HepG2 (cell line): ENCODE results near the gene ANKRD65. TPM values are rescaled to one million over a fixed set of nuclear protein-coding genes. Genes with fewer than 3 reads are reported as not detected.
"Not testable (repeated sequence)": the region's sequence is repeated elsewhere in the genome, so short reads cannot be mapped to it uniquely, and the experiment has no call there.

Experiments
- ATAC-seq: fragments of 200-7000 bp; cut with Tn5 transposase; 3 replicates; pipeline ENCODE4 v1.9.1; 2020; ENCODE audit warnings: mild to moderate bottlenecking, moderate library complexity
- BruUV-seq: library from RNA; stranded (reverse); fragments of 400-500 nt; replicated peaks from 2 replicates; lab custom pipeline; 2021; lab: Mats Ljungman, UMichigan
- CTCF ChIA-PET: fragments of 300-600 bp; formaldehyde crosslinking; extraction: SDS; loops from one replicate; lab custom pipeline; 2021; ENCODE audit warnings: low total read pairs, inconsistent platforms, low intra/inter-chr PET ratio; lab: Yijun Ruan, JAX
- POLR2A ChIA-PET: fragments of 350-600 bp; sonication (Branson Sonifier 250); formaldehyde crosslinking; loops from one replicate; lab custom pipeline; 2020; ENCODE audit warnings: antibody characterized with exemption, inconsistent platforms; lab: Yijun Ruan, JAX
- DNase-seq: peaks from one replicate; pipeline ENCODE4 v3.0.0-alpha.2; 2015; ENCODE audit warnings: low spot score
- FAIRE-seq: peaks from 3 replicates; lab custom pipeline; 2011; peaks lifted over from hg19 to GRCh38; lab: Jason Lieb, UNC
- H2AFZ ChIP-seq: one replicate; pipeline ENCODE4 v1.6.1; 2011; ENCODE audit warnings: low read length, inconsistent platforms
- H3K27ac ChIP-seq: fragments of 300-600 bp; 3 replicates; pipeline ENCODE4 v1.8.0; 2011; ENCODE audit warnings: mixed run types, mild to moderate bottlenecking, mixed read lengths, low read length, inconsistent platforms; ENCODE audit not compliant: insufficient read depth; ENCODE audit errors: extremely low read length
- H3K27me3 ChIP-seq, 2 experiments: fragments of 200-600 bp in 1 of 2; 2 replicates in 1 of 2; 3 replicates in 1 of 2; pipeline versions ENCODE4 v1.6.0 to v1.8.0; 2011; ENCODE audit warnings: low read length in 2 of 2, mild to moderate bottlenecking in 2 of 2, moderate library complexity in 2 of 2, inconsistent platforms in 1 of 2; ENCODE audit not compliant: insufficient read depth in 2 of 2, control insufficient read depth in 1 of 2
- H3K36me3 ChIP-seq, 2 experiments: fragments of 200-600 bp in 1 of 2; replicated peaks in 1 of 2; 2 replicates in 1 of 2; 3 replicates in 1 of 2; pipeline versions ENCODE4 v1.5.1 to v1.8.0; 2011; ENCODE audit warnings: low read length in 2 of 2, inconsistent platforms in 1 of 2; ENCODE audit not compliant: insufficient read depth in 2 of 2, control insufficient read depth in 1 of 2
- H3K4me1 ChIP-seq: 2 replicates; pipeline ENCODE4 v1.5.1; 2012; ENCODE audit warnings: low read length, inconsistent platforms; ENCODE audit not compliant: insufficient read depth
- H3K4me2 ChIP-seq: 2 replicates; pipeline ENCODE4 v1.6.0; 2011; ENCODE audit warnings: low read depth, low read length, inconsistent platforms
- H3K4me3 ChIP-seq, 3 experiments: fragments of 200-600 bp in 1 of 3; sonication (generic), shearing (Covaris generic) in 1 of 3; replicated peaks in 1 of 3; 2 replicates each; pipeline ENCODE4 v1.5.1; 2011 to 2016; ENCODE audit warnings: low read length in 3 of 3, inconsistent platforms in 2 of 3, low read depth in 2 of 3, mild to moderate bottlenecking in 2 of 3, control low read depth in 1 of 3, mixed read lengths in 1 of 3; ENCODE audit not compliant: insufficient read depth in 1 of 3
- H3K79me2 ChIP-seq: one replicate; pipeline ENCODE4 v1.6.1; 2011; ENCODE audit warnings: low read length, inconsistent platforms; ENCODE audit not compliant: insufficient read depth
- H3K9ac ChIP-seq: 2 replicates; pipeline ENCODE4 v1.6.0; 2011; ENCODE audit warnings: mild to moderate bottlenecking, low read depth, low read length, inconsistent platforms; ENCODE audit not compliant: insufficient read depth
- H3K9me3 ChIP-seq: 2 replicates; pipeline ENCODE4 v1.5.1; 2012; ENCODE audit warnings: mild to moderate bottlenecking, low read length
- H4K20me1 ChIP-seq: 2 replicates; pipeline ENCODE4 v1.6.0; 2011; ENCODE audit warnings: inconsistent platforms, mild to moderate bottlenecking, low read length, moderate library complexity; ENCODE audit not compliant: insufficient read depth
- AGO2 ChIP-seq: fragments of 200-400 bp; formaldehyde crosslinking; optimal IDR thresholded peaks from 2 replicates; pipeline ENCODE3; 2017; ENCODE audit warnings: mild to moderate bottlenecking, low read depth, low read length, moderate library complexity
- HMG20B ChIP-seq: conservative IDR thresholded peaks from 2 replicates; pipeline ENCODE4 v1.6.1; 2016; ENCODE audit warnings: missing genetic modification reagents, missing compliant biosample characterization
- KAT8 ChIP-seq: IDR thresholded peaks from 2 replicates; pipeline ENCODE4 v1.6.1; 2016; ENCODE audit warnings: missing genetic modification reagents, missing compliant biosample characterization
- NFIB ChIP-seq: sonication (generic); formaldehyde crosslinking; IDR thresholded peaks from 2 replicates; pipeline ENCODE4 v1.9.0; 2021; ENCODE audit warnings: missing genetic modification reagents, mild to moderate bottlenecking, borderline replicate concordance
- NR2C2 ChIP-seq: sonication (generic); formaldehyde crosslinking; IDR thresholded peaks from 2 replicates; pipeline ENCODE4 v1.4.0; 2020; ENCODE audit warnings: missing genetic modification reagents, mild to moderate bottlenecking, moderate library complexity, borderline replicate concordance
- TARDBP ChIP-seq: sonication (generic); formaldehyde crosslinking; IDR thresholded peaks from 2 replicates; pipeline ENCODE4 v1.8.0; 2022; ENCODE audit warnings: mild to moderate bottlenecking, missing genetic modification reagents
- YY1 ChIP-seq: IDR thresholded peaks from 2 replicates; pipeline ENCODE4 v1.6.1; 2011; ENCODE audit warnings: low read length, low read depth, moderate library complexity, mild to moderate bottlenecking; ENCODE audit not compliant: insufficient read depth, insufficient replicate concordance
- ZNF891 ChIP-seq: sonication (generic); formaldehyde crosslinking; IDR thresholded peaks from 2 replicates; pipeline ENCODE4 v1.5.0; 2020; ENCODE audit warnings: mild to moderate bottlenecking, missing genetic modification reagents
- WGBS: methylation state at CpG from one replicate; pipeline ENCODE4 v1.1.6; 2017; ENCODE audit warnings: low lambda C conversion rate; 5-methylcytosine and 5-hydroxymethylcytosine counted together
- in situ Hi-C: cut with HindIII; loops from 2 replicates; pipeline ENCODE4 v1.10.0; 2017; ENCODE audit warnings: low pct_unique_long_range_greater_than_20kb; ENCODE audit not compliant: extremely low pct_ligation_motif_present
- intact Hi-C: fragments of 100-400 bp; cut with micrococcal nuclease; formaldehyde crosslinking; loops from one replicate; pipeline ENCODE4 v1.10.0; 2022; ENCODE audit not compliant: unreplicated experiment
- polyA plus RNA-seq, 8 experiments: library from polyadenylated mRNA; depleted of rRNA in 3 of 8; stranded (reverse) in 7 of 8; unstranded in 1 of 8; fragments of >200 nt; fragmentation: Illumina TruSeq in 4 of 8; extraction: Trizol in 4 of 8; gene quantifications; 2 replicates each; pipeline versions ENCODE4 v1.2.1 to v1.2.3, GENCODE V29; 2011 to 2016; ENCODE audit warnings: low read depth in 4 of 8, missing spikeins in 1 of 8, mixed read lengths in 1 of 8; ENCODE audit not compliant: insufficient read depth in 1 of 8
- total RNA-seq, 5 experiments: library from RNA; depleted of rRNA; stranded (reverse); fragments of >200 nt; fragmentation: Illumina TruSeq; extraction: Trizol; gene quantifications; 2 replicates each; pipeline ENCODE4 v1.2.3, GENCODE V29; 2016; ENCODE audit warnings: low read depth in 1 of 5

The ANKRD65 gene
- total and polyA plus RNA-seq, 2 of the 13 experiments (the other 11 are each of a cell fraction or from before 2014, with no cell fraction given), result 12.1 to 30.1 TPM

GRCh38 chr1:1455366-1455884 lies 34.3 kb upstream of the ANKRD65 start:
- 64% methylated on average over 4 of the region's 30 CpGs for WGBS
- no peaks in the 10 kb centered on the region for H3K9me3 ChIP-seq
- in situ Hi-C loops (no loop called here), intact Hi-C loops (no loop called here)
- no peak overlapping the region for H3K4me3 ChIP-seq
- ChIA-PET CTCF (no interaction called here), POLR2A (no interaction called here)
- no peaks in the 10 kb centered on the region for H3K36me3 ChIP-seq
- H3K4me1 ChIP-seq, result peaks cover 7% of the 10 kb centered on the region
- no peak overlapping the region for H3K27ac ChIP-seq
- H3K4me2 ChIP-seq, result no peak overlapping the region
- FAIRE-seq, result no peak
- BruUV-seq, result no TSS peak
- no peak for TF ChIP-seq NR2C2 (CRISPR knock-in tag)
- TF ChIP-seq NFIB, result no peak
- no peak for TF ChIP-seq TARDBP
- TF ChIP-seq ZNF891 (CRISPR knock-in tag), result no peak
- no peak for TF ChIP-seq KAT8
- TF ChIP-seq YY1, result no peak
- no peak for TF ChIP-seq HMG20B (CRISPR knock-in tag)
- no peak for TF ChIP-seq AGO2
- H3K79me2 ChIP-seq, result no peaks in the 10 kb centered on the region
- H2AFZ ChIP-seq, result no peak overlapping the region
- H4K20me1 ChIP-seq, result no peaks in the 10 kb centered on the region
- H3K27me3 ChIP-seq, result peaks cover 5 to 14% of the 10 kb centered on the region in 2 experiments; a peak in 3 of 5 replicates
- no peak; the same call in 2 of the 3 replicates for ATAC-seq
- no peak for DNase-seq
- H3K9ac ChIP-seq, result no peak overlapping the region

GRCh38 chr1:1454286-1455056 lies 33.4 kb upstream of the ANKRD65 start:
- 61% methylated on average over 16 of the region's 41 CpGs for WGBS
- H3K36me3 ChIP-seq, H3K9ac ChIP-seq, H2AFZ ChIP-seq, H3K27ac ChIP-seq, H3K4me1 ChIP-seq, FAIRE-seq, DNase-seq, in situ Hi-C loops, ATAC-seq, CTCF ChIA-PET, BruUV-seq, H3K4me3 ChIP-seq, H3K4me2 ChIP-seq, intact Hi-C loops, H4K20me1 ChIP-seq, H3K9me3 ChIP-seq, H3K79me2 ChIP-seq: not testable (repeated sequence)
- POLR2A ChIA-PET, result interaction anchor here (0.7 kb wide), 1 partner anchor 106 kb away, joined by 3 read pairs; no protein-coding TSS in a partner anchor
- peaks cover 3 to 12% of the 10 kb centered on the region in 2 experiments; a peak in 4 of 5 replicates for H3K27me3 ChIP-seq
